ENCODE results near the gene ZBTB7A. TPM values are rescaled to one million over a fixed set of nuclear protein-coding genes. Genes with fewer than 3 reads are reported as not detected.

The ZBTB7A gene
- total RNA-seq, 2 experiments from 2014 or later: 46.6 TPM

DNA sequence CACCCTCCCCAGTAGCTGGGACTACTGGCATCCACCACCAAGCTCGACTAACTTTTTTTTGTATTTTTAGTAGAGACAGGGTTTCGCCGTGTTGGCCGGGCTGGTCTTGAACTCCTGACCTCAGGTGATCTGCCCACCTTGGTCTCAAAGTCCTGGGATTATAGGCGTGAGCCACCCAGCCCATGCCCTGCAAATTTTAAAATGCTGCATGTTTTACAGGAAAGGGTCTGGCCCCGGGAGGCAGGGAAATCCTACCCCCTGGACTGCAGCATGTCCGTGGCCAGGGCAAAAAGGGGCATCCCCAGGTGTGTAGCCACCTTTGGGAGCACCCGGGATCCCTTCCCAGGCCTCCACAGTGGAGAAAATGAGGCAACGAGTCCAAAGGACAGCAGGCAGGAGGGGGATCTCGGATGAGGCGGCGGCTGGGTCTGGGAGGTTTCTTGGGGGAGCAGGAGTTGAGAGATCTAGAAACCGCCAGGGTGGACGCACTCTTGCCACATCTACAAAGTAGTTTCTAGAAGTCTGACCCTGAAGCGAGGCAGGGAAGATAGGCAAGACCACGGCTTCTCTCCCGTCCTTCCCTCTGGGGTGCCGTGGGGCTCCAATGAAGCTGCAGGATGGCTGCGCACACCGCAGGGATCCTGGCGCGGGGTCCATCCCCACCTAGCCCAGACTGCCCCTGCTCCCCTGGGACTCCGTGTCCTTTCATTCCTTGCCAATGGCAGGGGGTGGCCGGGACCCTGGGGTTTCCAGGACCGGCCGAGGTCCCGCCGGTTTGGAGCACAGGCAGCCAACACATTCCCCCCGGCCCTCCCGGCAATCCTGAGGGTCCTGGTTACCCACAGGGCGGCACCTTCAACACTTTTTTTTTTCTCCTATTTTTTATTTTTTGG is 21.3 kb upstream of the ZBTB7A start:
- Mint-ChIP-seq H3K9me3 (peaks cover 1% of the 10 kb centered on the region), H3K27me3 (no peaks in the 10 kb centered on the region), H3K4me3 (peak overlapping the region; percentile 75), H3K36me3 (ENCODE audit: low read depth) (peaks cover 13% of the 10 kb centered on the region), H3K27ac (peak overlapping the region; percentile 92), H3K4me1 (ENCODE audit: low read depth) (peaks cover 59% of the 10 kb centered on the region)
- intact Hi-C loops (cut with micrococcal nuclease): no loop called here
- TF ChIP-seq, protein P1, sequence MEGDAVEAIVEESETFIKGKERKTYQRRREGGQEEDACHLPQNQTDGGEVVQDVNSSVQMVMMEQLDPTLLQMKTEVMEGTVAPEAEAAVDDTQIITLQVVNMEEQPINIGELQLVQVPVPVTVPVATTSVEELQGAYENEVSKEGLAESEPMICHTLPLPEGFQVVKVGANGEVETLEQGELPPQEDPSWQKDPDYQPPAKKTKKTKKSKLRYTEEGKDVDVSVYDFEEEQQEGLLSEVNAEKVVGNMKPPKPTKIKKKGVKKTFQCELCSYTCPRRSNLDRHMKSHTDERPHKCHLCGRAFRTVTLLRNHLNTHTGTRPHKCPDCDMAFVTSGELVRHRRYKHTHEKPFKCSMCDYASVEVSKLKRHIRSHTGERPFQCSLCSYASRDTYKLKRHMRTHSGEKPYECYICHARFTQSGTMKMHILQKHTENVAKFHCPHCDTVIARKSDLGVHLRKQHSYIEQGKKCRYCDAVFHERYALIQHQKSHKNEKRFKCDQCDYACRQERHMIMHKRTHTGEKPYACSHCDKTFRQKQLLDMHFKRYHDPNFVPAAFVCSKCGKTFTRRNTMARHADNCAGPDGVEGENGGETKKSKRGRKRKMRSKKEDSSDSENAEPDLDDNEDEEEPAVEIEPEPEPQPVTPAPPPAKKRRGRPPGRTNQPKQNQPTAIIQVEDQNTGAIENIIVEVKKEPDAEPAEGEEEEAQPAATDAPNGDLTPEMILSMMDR (IDR thresholded peaks at IDR 0.05): no peak
- ATAC-seq: no peak
- no peak for DNase-seq
- CTCF ChIA-PET: interaction anchor here (0.8 to 2.0 kb wide), 2 partner anchors 51 to 52 kb away, joined by 3 to 5 read pairs; no protein-coding TSS in a partner anchor
- POLR2A ChIA-PET: interaction anchor here (0.6 to 3.6 kb wide), 3 partner anchors 9 to 30 kb away, joined by 3 to 20 read pairs (median 3); no protein-coding TSS in a partner anchor

DNA sequence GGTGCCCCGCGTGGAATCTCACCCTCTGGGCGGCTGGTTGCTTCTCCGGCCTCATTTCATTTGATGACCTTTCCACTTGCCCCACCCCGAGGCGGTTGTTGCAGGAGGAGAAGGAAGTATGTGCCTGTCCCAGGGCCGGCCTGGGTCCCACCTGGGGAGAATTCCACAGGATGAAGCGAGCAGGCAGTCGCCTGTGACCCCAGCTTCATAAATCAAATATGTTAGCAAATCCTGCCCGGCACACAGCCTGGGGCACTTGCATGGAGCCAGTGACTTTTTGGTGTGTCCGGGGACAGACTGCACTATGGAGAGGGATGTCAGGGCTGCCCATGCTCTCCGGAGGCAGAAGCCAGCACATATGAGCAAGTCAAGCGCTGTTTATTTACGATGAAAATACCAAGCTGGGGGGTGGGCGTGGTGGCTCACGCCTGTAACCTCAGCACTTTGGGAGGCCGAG is 19.7 kb upstream of the ZBTB7A start:
- Mint-ChIP-seq H3K4me3 (no peak overlapping the region), H3K27me3 (no peaks in the 10 kb centered on the region), H3K4me1 (ENCODE audit: low read depth) (peaks cover 61% of the 10 kb centered on the region), H3K9me3 (peaks cover 1% of the 10 kb centered on the region), H3K36me3 (ENCODE audit: low read depth) (peaks cover 12% of the 10 kb centered on the region), H3K27ac (peak overlapping the region; percentile 66)
- intact Hi-C loops (cut with micrococcal nuclease): no loop called here
- ChIA-PET POLR2A (interaction anchor here (0.6 to 3.6 kb wide), 2 partner anchors 18 to 47 kb away, joined by 3 to 20 read pairs; no protein-coding TSS in a partner anchor), CTCF (no interaction called here)
- ATAC-seq (no peak), DNase-seq (no peak)
- TF ChIP-seq, protein P1 (IDR thresholded peaks at IDR 0.05): no peak

DNA sequence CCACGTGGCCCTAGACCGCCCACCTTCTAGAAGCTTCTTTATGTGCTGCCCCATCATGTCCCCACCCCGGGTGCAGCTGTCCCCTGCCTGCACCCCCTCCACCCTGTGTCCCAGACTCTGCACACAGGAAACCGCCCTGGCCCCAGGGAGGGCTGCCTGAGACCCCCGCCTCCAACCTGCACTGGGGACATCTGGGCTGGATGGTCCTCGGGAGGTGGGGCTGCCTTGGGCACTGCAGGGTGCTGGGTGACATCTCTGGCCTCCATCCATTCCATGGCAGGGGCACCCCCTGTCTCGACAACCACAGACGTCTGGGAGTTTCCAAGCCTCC is 17.8 kb upstream of the ZBTB7A start:
- H3K4me1 Mint-ChIP-seq (ENCODE audit: low read depth): peaks cover 56% of the 10 kb centered on the region
- CTCF ChIA-PET: interaction anchor here (0.6 kb wide), 1 partner anchor 17 kb away, joined by 3 read pairs; no protein-coding TSS in a partner anchor
- H3K4me3 Mint-ChIP-seq: peak overlapping the region; percentile 45

DNA sequence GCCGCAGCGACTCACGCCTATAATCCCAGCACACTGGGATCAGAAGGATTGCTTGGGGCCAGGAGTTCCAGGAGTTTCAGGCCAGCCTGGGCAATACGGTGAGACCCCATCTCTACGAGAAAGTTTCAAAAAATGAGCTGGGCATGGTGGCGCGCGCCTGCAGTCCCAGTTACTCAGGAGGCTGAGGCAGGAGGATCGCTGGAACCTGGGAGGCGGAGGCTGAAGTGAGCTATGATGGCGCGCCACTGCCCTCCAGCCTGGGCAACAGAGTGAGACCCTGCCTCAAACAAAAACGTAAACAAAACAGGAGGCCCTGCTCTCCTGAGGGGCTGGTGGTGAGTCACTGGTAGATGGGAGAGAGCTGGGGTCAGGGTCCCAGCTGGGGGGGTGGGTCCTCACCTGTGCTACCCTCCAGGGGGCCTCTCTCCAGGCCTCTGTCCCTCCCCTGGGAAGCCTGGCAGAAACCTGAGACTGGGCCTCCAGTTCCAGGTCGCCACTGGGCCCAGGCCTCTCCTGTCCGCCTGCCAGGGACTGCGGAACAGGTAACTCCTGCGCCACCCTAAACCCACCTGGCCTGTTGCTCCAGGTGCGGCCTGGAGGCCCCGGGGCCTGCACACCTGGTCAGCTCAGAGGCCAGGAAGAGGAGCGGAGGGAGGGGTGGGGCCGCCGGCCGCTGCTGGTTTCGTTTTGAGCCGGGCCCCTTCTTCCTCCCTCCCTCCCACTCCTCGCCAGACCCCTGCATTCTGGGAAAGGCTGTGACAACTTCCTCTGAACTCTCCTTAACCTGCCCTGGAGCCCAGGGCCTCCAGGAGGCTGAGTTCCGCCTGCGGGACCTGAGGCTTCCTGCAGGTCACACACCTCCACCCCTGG is 17.2 kb upstream of the ZBTB7A start:
- POLR2A ChIA-PET: interaction anchor here (0.8 kb wide), 1 partner anchor 22 kb away, joined by 3 read pairs; no protein-coding TSS in a partner anchor
- peaks cover 1% of the 10 kb centered on the region for H3K9me3 Mint-ChIP-seq
- TF ChIP-seq, protein P1 (IDR thresholded peaks at IDR 0.05): no peak

More for the DNA sequence above, 17.8 kb upstream of the ZBTB7A start:
- Mint-ChIP-seq H3K36me3 (ENCODE audit: low read depth) (peaks cover 7% of the 10 kb centered on the region), H3K27me3 (no peaks in the 10 kb centered on the region), H3K9me3 (peaks cover 1% of the 10 kb centered on the region), H3K27ac (peak overlapping the region; percentile 86)
- ATAC-seq: no peak
- TF ChIP-seq, protein P1 (IDR thresholded peaks at IDR 0.05): no peak
- POLR2A ChIA-PET: no interaction called here
- no peak for DNase-seq
- intact Hi-C loops (cut with micrococcal nuclease): no loop called here

More for the DNA sequence above, 17.2 kb upstream of the ZBTB7A start:
- ATAC-seq (peak; percentile 70), DNase-seq (peak; percentile 82)
- H3K27me3 Mint-ChIP-seq: no peaks in the 10 kb centered on the region
- peak overlapping the region; percentile 86 for H3K27ac Mint-ChIP-seq
- peaks cover 54% of the 10 kb centered on the region for H3K4me1 Mint-ChIP-seq (ENCODE audit: low read depth)
- intact Hi-C loops (cut with micrococcal nuclease): no loop called here
- H3K4me3 Mint-ChIP-seq: peak overlapping the region; percentile 45
- CTCF ChIA-PET: interaction anchor here (0.6 kb wide), 1 partner anchor 17 kb away, joined by 3 read pairs; no protein-coding TSS in a partner anchor
- H3K36me3 Mint-ChIP-seq (ENCODE audit: low read depth): peaks cover 2% of the 10 kb centered on the region

All from activated CD8-positive, alpha-beta T cell treated with anti-CD3 and anti-CD28 coated beads for 36 hours (primary cell).